NCI-H1105 treated with DMSO at 0.1 percent for 48 hours (cell line): ENCODE results near the gene FAM174C.
A peak's percentile ranks its signal among the peaks of the same experiment; 100 is the strongest.

Source experiments
- DNase-seq: peaks from one replicate; lab custom pipeline; 2025; lab: John Stamatoyannopoulos, UW

FAM174C gene

DNA sequence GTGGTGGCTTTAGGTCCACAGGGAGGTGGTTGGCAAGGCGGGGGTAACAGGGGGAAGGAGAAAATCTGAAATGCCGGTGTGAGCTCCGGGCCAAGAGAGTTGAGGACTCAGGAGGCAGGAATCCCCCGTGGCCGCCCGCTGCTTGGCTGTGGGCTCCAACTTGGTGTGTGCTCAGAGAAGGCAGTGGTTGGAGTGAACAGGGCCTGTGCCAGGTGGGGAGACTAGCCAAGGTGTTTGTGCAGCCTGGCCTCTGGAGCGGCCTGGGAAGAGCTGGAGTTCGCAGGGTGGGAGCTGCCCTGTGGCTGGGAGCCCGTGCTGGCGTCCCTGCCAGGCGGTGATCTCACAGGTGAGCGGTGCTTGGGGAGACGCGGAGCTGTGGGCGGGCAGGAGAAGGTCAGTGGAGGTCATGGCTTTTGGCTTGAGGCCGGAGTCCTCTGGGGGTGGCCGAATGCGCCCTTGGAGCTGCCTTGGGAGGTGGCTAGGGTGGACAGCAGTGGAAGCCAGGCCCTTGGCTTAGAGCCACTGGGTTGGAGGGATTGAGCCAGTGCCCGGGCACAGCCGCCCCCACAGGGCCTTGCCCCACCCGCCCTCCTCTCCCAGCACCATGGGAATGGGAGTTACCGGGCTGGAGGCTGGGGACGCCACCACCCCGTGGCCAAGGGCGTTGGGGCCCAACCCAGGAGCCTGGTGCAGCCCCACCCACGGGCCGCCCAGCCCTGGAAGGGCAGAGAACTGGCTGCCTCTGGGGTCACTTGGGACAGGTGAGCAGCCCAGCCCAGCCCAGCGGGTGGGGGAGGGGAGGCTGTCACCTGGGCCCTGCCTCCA is 13.3 kb upstream of the FAM174C start:
- DNase-seq = no peak

DNA sequence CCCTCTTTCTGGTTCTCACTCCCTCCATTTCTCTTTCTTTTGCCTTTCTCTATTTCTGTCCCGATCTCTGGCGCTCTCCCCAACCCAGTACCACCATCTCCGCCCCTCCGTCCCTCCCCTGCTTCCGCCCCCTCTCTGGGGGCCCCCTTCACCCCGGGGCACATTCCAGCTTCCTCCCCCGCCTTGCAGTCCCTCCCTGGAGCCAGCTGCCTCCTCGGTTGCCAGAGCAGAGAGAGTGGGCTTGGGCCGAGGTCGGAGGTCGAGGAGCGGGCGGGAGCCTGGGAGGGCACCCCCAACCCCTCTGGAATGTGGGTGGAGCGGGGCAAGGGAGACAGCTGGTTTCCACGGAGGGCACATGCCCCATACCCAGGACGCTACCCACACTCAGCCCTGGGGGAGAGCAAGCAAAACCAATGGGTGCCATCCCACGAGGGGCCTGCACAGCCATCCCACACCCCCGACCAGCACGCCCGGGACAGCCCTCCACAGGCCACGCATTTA is 12.7 kb upstream of the FAM174C start:
- DNase-seq = no peak

DNA sequence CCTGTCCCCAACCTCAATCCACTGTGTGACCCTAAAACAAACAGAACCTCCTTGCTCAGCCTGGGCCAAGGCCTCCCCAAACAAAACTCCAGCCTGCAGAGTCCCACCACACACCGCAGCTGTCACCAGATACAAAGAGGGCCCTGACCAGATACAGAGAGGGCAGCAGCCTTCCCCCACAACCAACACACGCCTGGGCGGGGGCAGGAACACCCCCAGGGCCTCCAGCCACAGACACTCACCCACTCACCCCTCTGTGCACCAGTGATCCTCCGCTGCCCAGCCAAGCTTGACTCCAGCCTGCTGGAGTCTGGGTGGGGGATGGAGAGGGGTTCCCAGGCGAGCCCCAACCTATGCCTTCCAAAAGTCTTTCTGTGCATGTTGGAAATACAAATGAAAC is 12.1 kb upstream of the FAM174C start:
- DNase-seq = no peak

DNA sequence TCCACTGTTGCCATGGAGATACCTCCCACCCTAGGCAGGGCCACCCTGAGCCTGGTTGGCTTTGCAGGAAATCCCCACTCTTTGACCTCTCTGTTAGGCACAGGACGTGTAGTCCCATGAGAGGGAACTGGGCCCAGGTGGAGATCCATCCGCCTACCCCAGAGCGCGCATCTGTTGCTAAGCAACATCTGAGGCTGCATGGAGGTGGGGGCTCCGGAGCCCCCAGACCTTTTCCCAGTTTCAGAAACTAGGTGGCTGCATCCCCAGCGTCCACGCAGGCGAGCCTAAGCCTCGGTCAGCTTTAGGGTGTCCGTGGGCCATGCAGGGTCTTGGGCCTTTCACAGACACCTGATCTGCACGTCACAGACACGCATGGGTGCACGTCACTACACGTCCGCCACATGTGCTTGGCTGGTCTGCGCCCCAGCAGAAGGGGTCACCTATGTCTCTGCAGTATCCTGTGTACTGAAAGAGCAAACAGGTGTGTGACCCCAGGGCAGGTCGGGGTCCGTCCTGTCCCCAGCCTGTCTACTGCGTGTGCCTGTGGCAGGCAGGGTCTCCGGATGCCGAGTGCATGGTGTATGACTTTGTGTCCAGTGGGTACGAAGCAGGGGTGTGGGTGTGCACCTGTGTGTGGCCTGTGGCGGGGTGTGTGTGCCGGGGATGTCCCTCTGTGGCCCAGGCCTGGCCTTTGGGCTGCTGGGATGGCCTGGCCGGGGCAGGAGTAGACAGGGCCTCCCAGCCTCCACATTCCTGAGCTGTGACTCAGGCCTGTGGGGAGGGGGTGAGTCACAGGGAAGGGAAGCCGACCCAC is 10.3 kb upstream of the FAM174C start:
- DNase-seq = no peak

DNA sequence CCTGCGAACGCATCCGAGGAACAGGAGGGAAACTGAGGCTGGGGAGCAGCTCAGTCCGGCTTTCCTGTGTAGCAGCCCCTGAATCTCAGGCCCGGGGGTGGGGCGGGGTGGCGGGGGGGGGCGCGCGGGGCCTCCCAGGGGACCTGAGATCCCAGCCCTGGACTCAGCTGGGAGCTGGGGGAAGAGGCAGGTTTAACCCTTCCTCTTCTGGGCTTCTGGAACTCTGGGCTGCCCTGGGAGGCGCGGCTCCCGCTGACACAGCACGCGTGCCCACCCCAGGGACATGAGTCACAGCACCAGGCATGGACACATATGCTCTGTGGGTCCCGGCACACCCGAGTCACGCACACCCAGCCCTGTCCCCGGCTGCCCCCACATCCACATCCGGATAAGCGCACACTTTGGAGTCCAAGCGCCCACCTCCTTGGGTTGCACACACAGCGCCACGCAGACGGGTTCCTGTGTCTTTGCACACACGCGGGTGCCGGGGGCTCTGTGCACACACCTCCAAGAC is 9.7 kb upstream of the FAM174C start:
- no peak for DNase-seq

DNA sequence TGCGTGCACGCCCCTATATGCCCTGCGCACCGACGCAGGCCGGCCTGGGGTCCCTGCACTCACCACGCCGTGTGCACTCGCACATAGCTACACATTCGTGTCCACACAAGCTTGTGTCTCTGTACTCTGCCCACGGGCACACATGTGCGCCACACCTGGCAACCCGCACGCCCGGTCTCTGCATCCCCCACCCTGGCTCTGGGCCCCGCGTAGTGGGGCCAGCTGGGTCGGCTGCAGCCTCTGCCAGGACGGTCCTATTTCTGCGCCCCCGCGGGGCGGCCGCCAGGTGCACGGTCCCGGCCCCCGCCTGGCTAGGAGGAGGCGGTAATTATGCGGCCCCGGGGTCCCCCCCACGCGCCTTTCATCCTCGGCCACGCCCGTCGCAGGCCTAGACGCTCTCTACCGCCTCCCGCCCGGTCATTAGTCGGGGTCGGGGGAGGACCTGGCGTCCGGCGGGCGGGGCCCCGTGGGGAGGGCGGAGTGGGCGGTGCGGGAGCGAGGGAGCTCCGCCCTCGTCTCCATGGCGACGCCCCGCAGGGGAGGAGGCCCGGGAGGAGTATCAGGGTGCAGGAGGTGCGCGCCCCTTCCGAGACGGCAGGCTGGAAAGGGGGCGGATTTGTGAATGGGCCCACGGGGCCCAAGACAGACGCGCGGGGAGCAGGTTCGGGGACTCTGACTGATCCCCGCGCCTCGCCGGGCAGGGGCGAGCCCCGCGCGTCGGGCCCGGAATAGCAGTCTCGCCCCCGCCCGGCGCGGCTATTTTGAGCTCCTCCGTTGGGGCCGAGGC is 9.0 kb upstream of the FAM174C start:
- peak; percentile 81 for DNase-seq

DNA sequence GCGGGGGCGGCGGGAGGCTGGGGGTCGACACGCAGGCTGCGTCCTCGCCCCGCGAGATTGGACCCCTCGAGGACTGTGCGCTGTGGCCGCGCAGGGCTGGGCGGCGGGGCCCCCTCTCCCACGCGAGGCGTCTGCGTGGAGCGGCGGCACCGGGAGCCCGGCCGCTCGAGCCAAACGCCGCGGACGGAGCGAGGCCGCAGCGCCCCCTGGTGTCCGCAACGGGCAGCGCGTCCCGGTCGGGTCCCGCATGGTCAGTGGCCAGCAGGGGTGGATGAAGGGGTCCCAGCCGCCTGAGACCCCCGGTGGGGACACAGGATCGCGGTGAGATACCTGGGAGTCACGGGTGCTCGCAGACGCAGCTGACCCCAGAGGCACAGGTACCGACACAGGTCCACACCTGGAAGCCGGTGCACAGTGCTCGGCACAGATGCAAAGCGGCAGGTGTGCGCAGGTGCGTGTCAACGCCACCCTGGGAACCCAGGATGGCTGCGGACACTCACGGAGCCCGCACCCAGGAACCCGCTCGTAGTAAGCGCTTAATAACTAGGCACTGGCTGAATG is 8.3 kb upstream of the FAM174C start:
- peak; percentile 31 for DNase-seq

DNA sequence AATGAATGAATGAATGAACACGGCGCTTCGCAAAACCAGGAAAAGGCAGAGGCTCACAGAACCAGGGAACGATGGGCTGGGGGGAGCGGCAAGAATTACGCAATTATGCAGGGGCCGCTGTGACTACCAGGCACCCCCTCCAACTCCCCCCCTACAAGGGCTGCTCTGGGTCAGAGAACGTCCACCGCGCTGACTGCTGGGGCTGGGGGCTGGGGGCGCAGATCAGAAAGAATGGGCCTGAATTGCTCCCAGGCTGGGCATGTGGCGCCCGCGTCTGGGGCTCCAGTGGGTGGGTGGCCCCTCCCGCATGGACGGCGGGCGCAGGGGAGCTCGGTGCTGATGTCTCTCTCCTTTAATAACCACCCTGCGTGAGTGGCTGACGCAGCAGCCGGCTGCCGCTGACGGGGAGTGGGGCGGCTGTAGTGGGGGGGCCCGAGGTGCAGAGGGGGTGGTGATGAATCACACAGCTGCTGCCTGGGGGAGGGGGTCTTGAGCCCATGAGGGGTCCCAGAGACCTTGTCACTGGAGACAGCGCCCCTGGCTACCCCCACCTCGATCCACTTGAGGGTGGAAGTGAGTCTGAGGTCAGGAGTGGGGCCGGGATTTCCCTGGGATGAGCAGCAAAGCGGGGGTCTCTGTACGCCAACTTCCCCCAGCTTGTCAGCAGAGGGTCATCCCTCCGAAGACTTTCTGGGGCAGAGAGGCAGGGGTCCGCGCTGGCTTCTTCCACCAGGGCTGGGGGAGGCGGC is 7.7 kb upstream of the FAM174C start:
- no peak for DNase-seq

DNA sequence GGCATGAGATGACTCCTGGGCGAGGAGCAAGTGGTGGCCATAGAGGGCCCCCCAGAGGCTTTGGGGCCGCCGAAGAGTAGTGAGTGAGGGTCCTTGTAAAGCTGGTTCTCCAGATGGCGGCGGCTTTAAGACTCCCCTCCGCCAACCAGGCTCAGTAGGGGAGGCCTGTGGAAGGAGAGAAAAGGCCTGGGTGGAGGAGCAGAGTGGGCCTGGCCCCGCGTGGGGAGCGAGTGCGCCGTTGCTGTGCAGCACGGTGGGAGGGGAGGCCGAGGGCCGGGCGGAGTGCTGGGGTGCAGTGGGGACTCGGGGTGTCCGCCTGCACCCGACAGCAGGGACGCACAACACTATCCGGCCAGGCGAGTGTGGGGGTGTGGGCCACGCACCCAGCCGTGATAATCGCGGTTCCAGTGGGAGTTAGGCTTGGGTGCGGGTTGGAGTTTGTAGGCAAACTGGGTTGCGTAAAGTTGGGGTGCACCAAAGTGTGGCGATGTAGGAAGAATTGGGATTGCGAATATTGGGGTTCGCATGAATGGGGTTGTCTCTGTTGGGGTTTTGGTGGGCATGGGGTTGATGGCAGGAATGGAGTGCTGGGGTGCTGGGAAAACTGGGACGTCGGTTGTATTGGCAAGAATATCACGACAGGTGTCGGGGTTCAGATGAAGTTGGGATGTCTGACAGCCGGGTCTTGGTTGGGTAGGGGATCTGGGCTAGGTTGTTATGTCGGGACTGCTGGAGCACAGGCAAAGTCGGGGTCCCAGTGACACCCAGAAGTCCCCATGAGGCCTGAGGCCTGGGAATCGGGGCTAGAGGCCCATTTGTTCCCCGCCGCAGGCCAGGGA is 6.9 kb upstream of the FAM174C start:
- DNase-seq = no peak

DNA sequence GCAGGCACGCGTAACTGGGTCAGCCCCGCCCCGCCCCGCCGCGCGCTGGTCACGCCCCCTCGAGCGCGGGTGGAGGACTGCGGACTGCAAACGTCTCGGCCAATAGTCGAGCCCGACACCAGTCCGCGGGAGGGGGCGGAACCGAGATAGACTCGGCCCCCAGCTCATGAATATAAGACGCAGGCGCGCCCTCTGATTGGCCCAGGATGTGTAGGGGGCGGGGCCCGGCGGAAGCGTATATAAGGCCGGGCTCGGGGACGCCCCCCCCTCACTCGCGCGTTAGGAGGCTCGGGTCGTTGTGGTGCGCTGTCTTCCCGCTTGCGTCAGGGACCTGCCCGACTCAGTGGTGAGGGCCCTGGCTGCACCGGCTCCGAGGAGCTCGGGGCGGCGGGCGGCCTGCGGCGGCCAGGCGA is 6.3 kb upstream of the FAM174C start, which contains the start of gene CIRBP:
TSS of gene CIRBP (plus strand) at position 268 of the 413 bp plus-strand sequence. CDS start 1,602 bp downstream, outside the sequence.
- DNase-seq = peak; percentile 96

DNA sequence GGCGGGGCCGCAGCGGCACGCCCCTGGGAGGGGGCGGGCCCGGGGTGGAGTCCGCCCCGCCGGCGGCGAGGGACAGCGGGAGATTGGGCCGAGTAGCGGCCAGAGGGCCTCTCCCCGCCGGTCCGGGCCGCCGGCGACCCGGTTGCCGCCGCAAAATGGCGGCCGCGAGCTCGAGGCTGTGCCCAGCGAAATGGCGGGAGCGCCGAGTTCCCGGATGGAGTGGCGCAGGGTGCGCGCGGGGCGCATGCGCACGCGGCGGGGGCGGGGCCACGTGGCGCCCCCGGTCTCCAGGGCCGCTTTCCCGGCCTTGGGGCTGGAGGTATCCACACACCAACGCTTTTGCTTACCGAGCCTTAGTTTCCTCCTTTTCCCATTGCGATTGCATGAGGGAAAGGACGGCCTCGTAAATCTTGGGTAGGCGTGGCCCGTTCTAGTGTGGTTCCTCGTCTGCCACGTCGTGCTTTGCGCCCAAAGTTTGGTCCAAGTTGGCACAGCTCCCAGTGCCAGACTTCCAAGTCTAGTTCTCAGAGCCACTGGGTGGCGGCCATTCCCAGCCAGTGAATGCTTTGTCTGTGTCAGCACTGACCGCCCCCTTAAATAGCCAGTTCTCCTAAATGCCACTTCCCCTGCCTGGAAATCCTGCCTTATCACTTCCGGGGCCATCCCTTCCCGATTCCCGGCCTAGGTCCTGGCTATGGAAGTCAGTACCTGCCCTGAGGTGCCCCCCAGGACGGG is 5.7 kb upstream of the FAM174C start:
- DNase-seq = peak; percentile 83

DNA sequence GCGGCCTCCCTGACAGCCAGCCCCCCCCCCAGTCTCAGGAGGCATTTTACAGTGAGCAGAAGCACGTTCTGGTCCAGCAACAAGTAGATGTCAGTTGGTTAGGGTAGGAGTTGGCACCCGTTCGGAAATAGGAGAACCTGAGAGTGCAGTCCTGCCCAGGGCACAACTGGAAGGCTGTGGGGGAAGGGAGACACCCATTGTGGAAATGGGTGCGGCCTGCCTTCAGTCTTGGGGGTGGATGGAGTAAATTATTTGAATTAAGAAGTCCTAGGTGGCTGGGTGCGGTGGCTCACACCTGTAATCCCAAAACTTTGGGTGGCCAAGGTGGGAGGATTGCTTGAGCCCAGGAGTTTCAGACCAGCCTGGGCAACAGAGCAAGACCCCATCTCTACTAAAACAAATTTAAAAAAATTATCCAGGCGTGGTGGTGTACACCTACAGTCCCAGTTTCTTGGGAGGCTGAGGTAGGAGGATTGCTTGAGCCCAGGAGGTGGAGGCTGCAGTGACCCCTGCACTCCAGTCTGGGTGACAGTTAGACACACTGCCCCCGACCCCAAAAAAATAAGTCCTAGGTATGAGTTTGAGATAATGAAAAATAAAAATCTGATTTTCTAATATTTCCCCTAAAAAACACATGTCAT is 5.0 kb upstream of the FAM174C start:
- DNase-seq = no peak

DNA sequence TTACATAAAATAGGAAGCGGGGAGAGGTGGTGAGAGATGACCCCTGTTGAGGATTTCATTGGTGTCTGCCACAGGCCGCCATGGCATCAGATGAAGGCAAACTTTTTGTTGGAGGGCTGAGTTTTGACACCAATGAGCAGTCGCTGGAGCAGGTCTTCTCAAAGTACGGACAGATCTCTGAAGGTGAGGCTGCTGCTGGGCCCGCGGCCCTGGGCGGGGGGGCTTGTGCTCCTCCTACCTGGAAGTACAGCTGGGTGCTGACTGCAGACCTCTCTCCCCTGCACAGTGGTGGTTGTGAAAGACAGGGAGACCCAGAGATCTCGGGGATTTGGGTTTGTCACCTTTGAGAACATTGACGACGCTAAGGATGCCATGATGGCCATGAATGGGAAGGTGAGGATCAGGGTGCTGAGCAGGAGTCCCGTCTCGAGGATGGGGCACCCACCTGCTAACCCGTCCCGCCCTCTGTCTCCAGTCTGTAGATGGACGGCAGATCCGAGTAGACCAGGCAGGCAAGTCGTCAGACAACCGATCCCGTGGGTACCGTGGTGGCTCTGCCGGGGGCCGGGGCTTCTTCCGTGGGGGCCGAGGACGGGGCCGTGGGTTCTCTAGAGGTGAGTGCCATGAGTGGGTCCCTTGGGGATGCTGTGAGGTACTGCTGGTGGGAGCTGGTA is 4.3 kb upstream of the FAM174C start:
- no peak for DNase-seq

DNA sequence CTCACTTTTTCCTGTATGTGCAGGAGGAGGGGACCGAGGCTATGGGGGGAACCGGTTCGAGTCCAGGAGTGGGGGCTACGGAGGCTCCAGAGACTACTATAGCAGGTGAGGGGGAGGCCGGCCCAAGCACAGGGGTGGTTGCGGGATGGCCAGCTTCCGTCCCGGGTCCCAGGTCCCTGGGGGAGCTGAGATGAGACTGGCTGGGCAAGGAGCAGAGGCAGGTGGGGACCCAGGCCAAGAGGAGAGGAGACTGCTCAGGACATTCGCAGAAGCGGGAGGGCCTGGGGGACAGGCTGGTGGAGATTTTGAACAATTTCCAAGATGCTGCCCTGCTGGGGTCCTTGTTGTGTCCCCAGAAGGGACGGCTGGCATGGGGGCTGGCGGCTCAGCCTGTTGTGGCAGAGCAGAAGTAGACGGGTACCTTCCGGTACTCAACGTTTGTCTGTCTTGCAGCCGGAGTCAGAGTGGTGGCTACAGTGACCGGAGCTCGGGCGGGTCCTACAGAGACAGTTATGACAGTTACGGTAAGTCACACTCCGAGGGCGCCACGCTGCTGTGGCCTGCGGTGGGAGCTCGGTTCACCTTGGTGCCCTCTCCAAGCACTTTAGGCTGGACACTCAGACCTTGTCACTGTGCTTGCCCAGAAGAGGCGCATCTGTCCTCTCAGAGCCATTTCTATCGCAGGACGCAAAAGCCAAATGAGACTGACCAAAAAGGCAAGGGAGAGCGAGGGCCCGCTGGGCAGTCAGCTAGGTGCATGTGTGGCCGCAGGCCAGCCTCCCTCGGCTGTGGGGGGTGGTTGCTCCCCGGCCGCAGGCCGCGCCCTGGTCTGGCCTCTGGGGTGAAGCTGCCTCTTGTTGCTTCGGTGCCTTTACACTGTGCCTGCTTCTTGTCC is 3.6 kb upstream of the FAM174C start:
- DNase-seq = no peak

DNA sequence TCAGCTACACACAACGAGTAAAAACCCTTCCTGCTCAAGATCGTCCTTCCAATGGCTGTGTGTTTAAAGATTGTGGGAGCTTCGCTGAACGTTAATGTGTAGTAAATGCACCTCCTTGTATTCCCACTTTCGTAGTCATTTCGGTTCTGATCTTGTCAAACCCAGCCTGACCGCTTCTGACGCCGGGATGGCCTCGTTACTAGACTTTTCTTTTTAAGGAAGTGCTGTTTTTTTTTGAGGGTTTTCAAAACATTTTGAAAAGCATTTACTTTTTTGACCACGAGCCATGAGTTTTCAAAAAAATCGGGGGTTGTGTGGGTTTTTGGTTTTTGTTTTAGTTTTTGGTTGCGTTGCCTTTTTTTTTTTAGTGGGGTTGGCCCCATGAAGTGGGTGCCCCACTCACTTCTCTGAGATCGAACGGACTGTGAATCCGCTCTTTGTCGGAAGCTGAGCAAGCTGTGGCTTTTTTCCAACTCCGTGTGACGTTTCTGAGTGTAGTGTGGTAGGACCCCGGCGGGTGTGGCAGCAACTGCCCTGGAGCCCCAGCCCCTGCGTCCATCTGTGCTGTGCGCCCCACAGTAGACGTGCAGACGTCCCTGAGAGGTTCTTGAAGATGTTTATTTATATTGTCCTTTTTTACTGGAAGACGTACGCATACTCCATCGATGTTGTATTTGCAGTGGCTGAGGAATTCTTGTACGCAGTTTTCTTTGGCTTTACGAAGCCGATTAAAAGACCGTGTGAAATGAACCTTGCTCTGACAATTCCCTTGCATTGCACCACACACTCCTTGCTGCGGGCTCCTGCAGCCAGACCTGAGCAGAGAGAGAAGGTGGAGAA is 2.7 kb upstream of the FAM174C start:
- DNase-seq = no peak
